HCT116 (cell line): Measurements from ENCODE around the gene NFIB.

Source experiments
- EZH2 ChIP-seq: fragments of 200-600 bp; sonication (generic); IDR thresholded peaks from 2 replicates; pipeline ENCODE4 v1.6.1; 2017; ENCODE audit warnings: antibody characterized with exemption, mixed run types
- JUND ChIP-seq: IDR thresholded peaks from 2 replicates; pipeline ENCODE4 v1.6.1; 2012
- POLR2A ChIP-seq: IDR thresholded peaks from 2 replicates; pipeline ENCODE4 v1.7.0; 2011; ENCODE audit warnings: borderline replicate concordance; ENCODE audit not compliant: insufficient read depth, insufficient read length; ENCODE audit errors: extremely low read depth
- RAD21 ChIP-seq: IDR thresholded peaks from 2 replicates; pipeline ENCODE4 v1.6.1; 2012; ENCODE audit warnings: low read depth, mild to moderate bottlenecking
- YY1 ChIP-seq: IDR thresholded peaks from 2 replicates; pipeline ENCODE4 v1.6.1; 2011; ENCODE audit warnings: low read length, low read depth, moderate library complexity, mild to moderate bottlenecking; ENCODE audit not compliant: insufficient replicate concordance; ENCODE audit errors: extremely low read depth
- TF ChIP-seq, protein P1 (sequence below), 3 experiments: fragments of 200-600 bp in 1 of 3; sonication (generic) in 1 of 3; IDR thresholded peaks in 2 of 3; conservative IDR thresholded peaks in 1 of 3; 2 replicates each; pipeline ENCODE4 v1.5.1; 2012 to 2017; ENCODE audit warnings: low read depth in 2 of 3, low read length in 2 of 3, antibody characterized with exemption in 1 of 3, borderline replicate concordance in 1 of 3, control low read depth in 1 of 3, mild to moderate bottlenecking in 1 of 3, mixed read lengths in 1 of 3, mixed run types in 1 of 3, moderate library complexity in 1 of 3; ENCODE audit not compliant: insufficient read depth in 1 of 3
- TF ChIP-seq, protein P2 (sequence below): IDR thresholded peaks from 2 replicates; pipeline ENCODE4 v1.6.1; 2012
- TF ChIP-seq, protein P3 (sequence below): IDR thresholded peaks from 2 replicates; pipeline ENCODE4 v1.6.1; 2012; ENCODE audit warnings: low read depth

DNA sequence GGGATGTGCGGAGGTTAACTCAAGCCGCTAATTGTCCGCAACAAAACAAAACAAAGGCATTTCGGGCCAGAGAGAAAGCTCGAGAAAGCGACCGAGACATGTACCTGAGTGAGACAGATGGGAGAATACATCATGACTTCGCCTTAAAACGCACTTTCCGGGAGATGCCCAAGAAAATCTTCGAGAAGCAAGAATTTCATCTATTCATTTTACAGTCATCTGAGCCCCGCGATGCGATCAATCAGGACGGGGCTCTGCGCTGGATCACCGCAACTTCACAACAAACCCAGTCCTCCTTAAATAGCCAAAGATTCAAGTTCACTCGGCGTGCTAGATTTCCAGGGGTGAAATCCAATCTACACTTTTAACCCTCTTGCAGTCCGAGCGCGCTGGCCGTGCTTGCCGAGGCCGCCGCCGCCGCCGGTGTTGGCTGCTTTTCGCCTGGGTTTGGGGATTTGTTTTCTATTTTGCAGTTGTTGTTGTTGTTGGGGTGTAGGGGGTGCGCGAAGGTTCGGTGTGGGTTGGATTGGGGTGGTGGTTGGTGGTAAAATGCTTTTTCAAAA is 482 bp downstream of the NFIB start:
- TF ChIP-seq JUND, result no peak
- TF ChIP-seq, protein P1, sequence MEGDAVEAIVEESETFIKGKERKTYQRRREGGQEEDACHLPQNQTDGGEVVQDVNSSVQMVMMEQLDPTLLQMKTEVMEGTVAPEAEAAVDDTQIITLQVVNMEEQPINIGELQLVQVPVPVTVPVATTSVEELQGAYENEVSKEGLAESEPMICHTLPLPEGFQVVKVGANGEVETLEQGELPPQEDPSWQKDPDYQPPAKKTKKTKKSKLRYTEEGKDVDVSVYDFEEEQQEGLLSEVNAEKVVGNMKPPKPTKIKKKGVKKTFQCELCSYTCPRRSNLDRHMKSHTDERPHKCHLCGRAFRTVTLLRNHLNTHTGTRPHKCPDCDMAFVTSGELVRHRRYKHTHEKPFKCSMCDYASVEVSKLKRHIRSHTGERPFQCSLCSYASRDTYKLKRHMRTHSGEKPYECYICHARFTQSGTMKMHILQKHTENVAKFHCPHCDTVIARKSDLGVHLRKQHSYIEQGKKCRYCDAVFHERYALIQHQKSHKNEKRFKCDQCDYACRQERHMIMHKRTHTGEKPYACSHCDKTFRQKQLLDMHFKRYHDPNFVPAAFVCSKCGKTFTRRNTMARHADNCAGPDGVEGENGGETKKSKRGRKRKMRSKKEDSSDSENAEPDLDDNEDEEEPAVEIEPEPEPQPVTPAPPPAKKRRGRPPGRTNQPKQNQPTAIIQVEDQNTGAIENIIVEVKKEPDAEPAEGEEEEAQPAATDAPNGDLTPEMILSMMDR (IDR thresholded peaks at IDR 0.05 in 2 of 3, conservative IDR thresholded peaks at IDR 0.05 in 1 of 3; ENCODE audit: borderline replicate concordance in 1 of 3, insufficient read depth in 1 of 3, low read depth in 2 of 3, low read length in 2 of 3), result no peak
- no peak for TF ChIP-seq RAD21
- no peak for TF ChIP-seq YY1
- TF ChIP-seq, protein P2, sequence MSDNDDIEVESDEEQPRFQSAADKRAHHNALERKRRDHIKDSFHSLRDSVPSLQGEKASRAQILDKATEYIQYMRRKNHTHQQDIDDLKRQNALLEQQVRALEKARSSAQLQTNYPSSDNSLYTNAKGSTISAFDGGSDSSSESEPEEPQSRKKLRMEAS, result no peak
- TF ChIP-seq EZH2, result peak; percentile 99
- TF ChIP-seq POLR2A, result no peak
- TF ChIP-seq, protein P3, sequence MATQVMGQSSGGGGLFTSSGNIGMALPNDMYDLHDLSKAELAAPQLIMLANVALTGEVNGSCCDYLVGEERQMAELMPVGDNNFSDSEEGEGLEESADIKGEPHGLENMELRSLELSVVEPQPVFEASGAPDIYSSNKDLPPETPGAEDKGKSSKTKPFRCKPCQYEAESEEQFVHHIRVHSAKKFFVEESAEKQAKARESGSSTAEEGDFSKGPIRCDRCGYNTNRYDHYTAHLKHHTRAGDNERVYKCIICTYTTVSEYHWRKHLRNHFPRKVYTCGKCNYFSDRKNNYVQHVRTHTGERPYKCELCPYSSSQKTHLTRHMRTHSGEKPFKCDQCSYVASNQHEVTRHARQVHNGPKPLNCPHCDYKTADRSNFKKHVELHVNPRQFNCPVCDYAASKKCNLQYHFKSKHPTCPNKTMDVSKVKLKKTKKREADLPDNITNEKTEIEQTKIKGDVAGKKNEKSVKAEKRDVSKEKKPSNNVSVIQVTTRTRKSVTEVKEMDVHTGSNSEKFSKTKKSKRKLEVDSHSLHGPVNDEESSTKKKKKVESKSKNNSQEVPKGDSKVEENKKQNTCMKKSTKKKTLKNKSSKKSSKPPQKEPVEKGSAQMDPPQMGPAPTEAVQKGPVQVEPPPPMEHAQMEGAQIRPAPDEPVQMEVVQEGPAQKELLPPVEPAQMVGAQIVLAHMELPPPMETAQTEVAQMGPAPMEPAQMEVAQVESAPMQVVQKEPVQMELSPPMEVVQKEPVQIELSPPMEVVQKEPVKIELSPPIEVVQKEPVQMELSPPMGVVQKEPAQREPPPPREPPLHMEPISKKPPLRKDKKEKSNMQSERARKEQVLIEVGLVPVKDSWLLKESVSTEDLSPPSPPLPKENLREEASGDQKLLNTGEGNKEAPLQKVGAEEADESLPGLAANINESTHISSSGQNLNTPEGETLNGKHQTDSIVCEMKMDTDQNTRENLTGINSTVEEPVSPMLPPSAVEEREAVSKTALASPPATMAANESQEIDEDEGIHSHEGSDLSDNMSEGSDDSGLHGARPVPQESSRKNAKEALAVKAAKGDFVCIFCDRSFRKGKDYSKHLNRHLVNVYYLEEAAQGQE, result no peak
